Endodermal cell (in vitro differentiated cells): ENCODE results near the gene ASS1. TPM values are rescaled to one million over a fixed set of nuclear protein-coding genes. Genes with fewer than 3 reads are reported as not detected.
A peak's percentile ranks its signal among the peaks of the same experiment; 100 is the strongest.

Experiments used
- DNase-seq: peaks from one replicate; pipeline ENCODE4 v3.0.0-alpha.2; 2017
- H3K27ac ChIP-seq: 2 replicates; pipeline ENCODE4 v1.5.1; 2013; ENCODE audit warnings: mild to moderate bottlenecking, low read depth, low read length, moderate library complexity
- H3K27me3 ChIP-seq: 2 replicates; pipeline ENCODE4 v1.6.1; 2013; ENCODE audit warnings: mild to moderate bottlenecking, low read length, moderate library complexity; ENCODE audit not compliant: insufficient read depth, control insufficient read depth, poor library complexity, severe bottlenecking
- H3K36me3 ChIP-seq: 2 replicates; pipeline ENCODE4 v1.7.0; 2013; ENCODE audit warnings: mild to moderate bottlenecking, low read length, moderate library complexity; ENCODE audit not compliant: control insufficient read depth, insufficient read depth
- H3K4me1 ChIP-seq: one replicate; pipeline ENCODE4 v1.7.0; 2013; ENCODE audit warnings: low read length; ENCODE audit not compliant: control insufficient read depth, insufficient read depth
- H3K4me3 ChIP-seq: 2 replicates; pipeline ENCODE4 v1.5.1; 2013; ENCODE audit warnings: mild to moderate bottlenecking, low read length, moderate library complexity
- H3K9ac ChIP-seq: 2 replicates; pipeline ENCODE4 v1.6.1; 2013; ENCODE audit warnings: mild to moderate bottlenecking, low read length, moderate library complexity; ENCODE audit not compliant: poor library complexity, severe bottlenecking; ENCODE audit errors: extremely low read depth
- H3K9me3 ChIP-seq: 2 replicates; pipeline ENCODE4 v1.6.1; 2013; ENCODE audit warnings: mild to moderate bottlenecking, low read length, moderate library complexity; ENCODE audit not compliant: control insufficient read depth
- H3K27ac Mint-ChIP-seq: 2 replicates; pipeline ENCODE4 v1.8.0; 2020; ENCODE audit warnings: mixed read lengths
- H3K27me3 Mint-ChIP-seq: 2 replicates; pipeline ENCODE4 v1.8.0; 2021; ENCODE audit warnings: mild to moderate bottlenecking, mixed read lengths; ENCODE audit not compliant: insufficient read depth
- H3K36me3 Mint-ChIP-seq: 2 replicates; pipeline ENCODE4 v1.8.0; 2020; ENCODE audit warnings: low read depth, mixed read lengths
- H3K4me1 Mint-ChIP-seq: 2 replicates; pipeline ENCODE4 v1.8.0; 2020; ENCODE audit warnings: mixed read lengths
- H3K4me3 Mint-ChIP-seq: 2 replicates; pipeline ENCODE4 v1.8.0; 2020; ENCODE audit warnings: mild to moderate bottlenecking, moderate library complexity, mixed read lengths
- H3K9me3 Mint-ChIP-seq: 2 replicates; pipeline ENCODE4 v1.8.0; 2020; ENCODE audit warnings: mild to moderate bottlenecking, mixed read lengths
- WGBS, 2 experiments: methylation state at CpG; one replicate each; pipeline versions ENCODE4 v1.1.5 to v1.1.7; 2013; ENCODE audit warnings: missing lambda C conversion rate in 2 of 2, mixed read lengths in 1 of 2; ENCODE audit not compliant: insufficient coverage in 1 of 2, insufficient read length in 1 of 2; 5-methylcytosine and 5-hydroxymethylcytosine counted together
- total RNA-seq, 2 donors: library from RNA; stranded (reverse); fragmentation: NEBNext Ultra II Directional in 1 of 2; extraction: Animal tissue kit (Norgen Biotek cat#: 25700) in 1 of 2; gene quantifications; 2 replicates in 1 of 2; 3 replicates in 1 of 2; pipeline ENCODE4 v1.2.1, GENCODE V29; 2021
- TF ChIP-seq, protein P1 (sequence below): fragments of 200-600 bp; sonication (generic); conservative IDR thresholded peaks from 2 replicates; pipeline ENCODE4 v1.5.0; 2021; ENCODE audit warnings: antibody characterized with exemption, mild to moderate bottlenecking

ASS1 gene
- total RNA-seq, 2 donors from 2014 or later, result 30.9 to 57.2 TPM

DNA sequence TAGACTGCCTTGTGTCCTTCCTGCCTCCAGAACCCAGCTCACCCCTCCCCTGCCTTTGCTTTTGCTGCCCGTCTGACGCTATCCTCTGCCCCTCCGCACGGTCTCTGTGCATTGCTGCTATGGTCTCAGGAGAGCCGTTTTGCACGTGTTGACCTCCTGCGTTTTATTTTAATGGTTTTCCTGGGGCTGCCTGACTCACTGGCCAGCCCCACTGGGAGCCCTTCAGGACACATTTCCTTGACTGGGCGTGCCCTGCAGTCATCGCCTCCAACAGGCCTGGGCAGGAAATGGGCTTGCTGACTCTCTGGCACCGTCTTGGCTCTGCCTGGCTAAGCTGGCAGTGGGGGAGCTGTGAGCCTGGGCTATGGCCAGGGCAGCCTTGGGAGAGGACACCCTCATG lies 17.9 kb upstream of the ASS1 start:
- Mint-ChIP-seq H3K4me1 (peaks cover 8% of the 10 kb centered on the region), H3K9me3 (peaks cover 10% of the 10 kb centered on the region), H3K36me3 (no peaks in the 10 kb centered on the region), H3K27me3 (peaks cover 5% of the 10 kb centered on the region), H3K4me3 (no peak overlapping the region), H3K27ac (no peak overlapping the region)
- H3K9ac ChIP-seq, result no peak overlapping the region
- 79 to 81% methylated on average over 9 to 10 of the region's 10 CpGs for WGBS, 2 experiments
- no peak overlapping the region for H3K4me3 ChIP-seq
- H3K9me3 ChIP-seq, result no peaks in the 10 kb centered on the region
- no peak overlapping the region for H3K27ac ChIP-seq
- peak; percentile 68 for DNase-seq
- peaks cover 2% of the 10 kb centered on the region for H3K27me3 ChIP-seq
- no peaks in the 10 kb centered on the region for H3K4me1 ChIP-seq
- H3K36me3 ChIP-seq, result no peaks in the 10 kb centered on the region
- TF ChIP-seq, protein P1, sequence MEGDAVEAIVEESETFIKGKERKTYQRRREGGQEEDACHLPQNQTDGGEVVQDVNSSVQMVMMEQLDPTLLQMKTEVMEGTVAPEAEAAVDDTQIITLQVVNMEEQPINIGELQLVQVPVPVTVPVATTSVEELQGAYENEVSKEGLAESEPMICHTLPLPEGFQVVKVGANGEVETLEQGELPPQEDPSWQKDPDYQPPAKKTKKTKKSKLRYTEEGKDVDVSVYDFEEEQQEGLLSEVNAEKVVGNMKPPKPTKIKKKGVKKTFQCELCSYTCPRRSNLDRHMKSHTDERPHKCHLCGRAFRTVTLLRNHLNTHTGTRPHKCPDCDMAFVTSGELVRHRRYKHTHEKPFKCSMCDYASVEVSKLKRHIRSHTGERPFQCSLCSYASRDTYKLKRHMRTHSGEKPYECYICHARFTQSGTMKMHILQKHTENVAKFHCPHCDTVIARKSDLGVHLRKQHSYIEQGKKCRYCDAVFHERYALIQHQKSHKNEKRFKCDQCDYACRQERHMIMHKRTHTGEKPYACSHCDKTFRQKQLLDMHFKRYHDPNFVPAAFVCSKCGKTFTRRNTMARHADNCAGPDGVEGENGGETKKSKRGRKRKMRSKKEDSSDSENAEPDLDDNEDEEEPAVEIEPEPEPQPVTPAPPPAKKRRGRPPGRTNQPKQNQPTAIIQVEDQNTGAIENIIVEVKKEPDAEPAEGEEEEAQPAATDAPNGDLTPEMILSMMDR, result no peak

DNA sequence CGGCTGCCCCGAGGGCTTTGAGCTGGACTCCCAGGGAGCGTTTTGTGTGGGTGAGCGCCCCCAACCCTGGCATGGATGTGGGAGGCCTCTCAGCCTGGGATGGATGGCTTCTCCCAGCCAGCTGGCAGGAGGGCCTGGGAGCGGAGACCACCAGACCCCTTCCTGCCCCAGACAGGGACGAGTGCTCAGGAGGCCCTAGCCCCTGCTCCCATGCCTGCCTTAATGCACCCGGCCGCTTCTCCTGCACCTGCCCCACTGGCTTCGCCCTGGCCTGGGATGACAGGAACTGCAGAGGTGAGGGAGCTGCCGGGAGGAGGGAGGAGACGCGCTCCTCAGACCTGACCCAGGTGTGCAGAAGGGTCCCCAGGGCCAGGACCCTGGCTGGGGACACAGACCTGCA lies 17.4 kb upstream of the ASS1 start:
- Mint-ChIP-seq H3K4me1 (peaks cover 4% of the 10 kb centered on the region), H3K36me3 (no peaks in the 10 kb centered on the region), H3K27ac (no peak overlapping the region), H3K27me3 (peaks cover 9% of the 10 kb centered on the region), H3K4me3 (no peak overlapping the region), H3K9me3 (peaks cover 10% of the 10 kb centered on the region)
- Histone ChIP-seq H3K27ac (no peak overlapping the region), H3K36me3 (no peaks in the 10 kb centered on the region), H3K4me3 (no peak overlapping the region), H3K27me3 (peaks cover 7% of the 10 kb centered on the region), H3K9me3 (no peaks in the 10 kb centered on the region), H3K9ac (no peak overlapping the region), H3K4me1 (no peaks in the 10 kb centered on the region)
- DNase-seq, result no peak
- TF ChIP-seq, protein P1, result no peak
- 94 to 100% methylated on average over 2 to 12 of the region's 12 CpGs for WGBS, 2 experiments

DNA sequence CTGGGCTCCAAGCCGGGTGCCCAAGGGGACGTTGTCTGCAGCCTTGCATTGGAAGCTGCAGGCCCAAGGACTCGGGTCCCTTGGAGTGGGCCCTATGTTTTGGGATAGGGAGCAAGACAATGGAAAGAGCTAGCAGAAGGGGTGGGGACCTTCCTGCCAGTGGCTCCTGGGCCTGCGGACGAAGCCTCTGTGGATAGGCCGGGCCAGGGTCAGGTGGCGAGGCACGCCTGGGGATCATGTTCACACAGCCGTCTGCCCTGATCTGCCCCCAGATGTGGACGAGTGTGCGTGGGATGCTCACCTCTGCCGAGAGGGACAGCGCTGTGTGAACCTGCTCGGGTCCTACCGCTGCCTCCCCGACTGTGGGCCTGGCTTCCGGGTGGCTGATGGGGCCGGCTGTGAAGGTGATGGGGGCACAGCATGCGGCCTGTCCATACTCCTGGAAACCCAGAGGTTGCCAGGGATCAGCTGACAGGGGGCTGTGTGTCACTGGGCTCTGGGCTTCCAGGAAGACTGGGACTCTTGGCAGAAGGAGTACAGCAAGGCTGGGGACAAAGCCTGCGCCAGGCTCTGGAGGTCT lies 16.6 kb upstream of the ASS1 start:
- no peak overlapping the region for H3K4me3 ChIP-seq
- H3K27ac ChIP-seq, result no peak overlapping the region
- Mint-ChIP-seq H3K27me3 (peaks cover 18% of the 10 kb centered on the region), H3K27ac (no peak overlapping the region), H3K9me3 (peaks cover 10% of the 10 kb centered on the region), H3K36me3 (no peaks in the 10 kb centered on the region), H3K4me3 (no peak overlapping the region), H3K4me1 (peaks cover 4% of the 10 kb centered on the region)
- TF ChIP-seq, protein P1, result no peak
- no peak overlapping the region for H3K9ac ChIP-seq
- H3K27me3 ChIP-seq, result peaks cover 15% of the 10 kb centered on the region
- peak; percentile 56 for DNase-seq
- no peaks in the 10 kb centered on the region for H3K36me3 ChIP-seq
- 90 to 92% methylated on average over 16 to 20 of the region's 20 CpGs for WGBS, 2 experiments
- no peaks in the 10 kb centered on the region for H3K4me1 ChIP-seq
- H3K9me3 ChIP-seq, result no peaks in the 10 kb centered on the region
